HCT116 (cell line): ENCODE measurements around the gene EEFSEC. TPM values are rescaled to one million over a fixed set of nuclear protein-coding genes. Genes with fewer than 3 reads are reported as not detected.

Experiments
- ATAC-seq: fragments of 200-7000 bp; cut with Tn5 transposase; 2 replicates; pipeline ENCODE4 v1.9.1; 2020; ENCODE audit warnings: mild to moderate bottlenecking, moderate library complexity
- BruUV-seq: library from RNA; stranded (reverse); fragments of 400-500 nt; replicated peaks from 2 replicates; lab custom pipeline; 2021; lab: Mats Ljungman, UMichigan
- CTCF ChIA-PET: fragments of 300-600 bp; sonication (Branson Sonifier 250); formaldehyde crosslinking; loops from one replicate; lab custom pipeline; 2021; ENCODE audit warnings: antibody characterized with exemption; lab: Charles Lee
- POLR2A ChIA-PET: fragments of 300-600, 350-600 bp; sonication (Branson Sonifier 250); formaldehyde crosslinking; loops from one replicate; lab custom pipeline; 2021; ENCODE audit warnings: antibody characterized with exemption; lab: Charles Lee
- RAD21 ChIA-PET, 2 experiments: fragments of 300-600 bp; sonication (Branson Sonifier 250); formaldehyde crosslinking; loops; one replicate each; lab custom pipeline; 2023; ENCODE audit warnings: low total read pairs in 2 of 2; ENCODE audit not compliant: uncharacterized antibody in 2 of 2, unreplicated experiment in 2 of 2, low non-redundant PET in 1 of 2; lab: Charles Lee
- DNase-seq: peaks from one replicate; pipeline ENCODE4 v3.0.0-alpha.2; 2010; ENCODE audit warnings: low read depth, low spot score
- H2AFZ ChIP-seq: fragments of 200-600 bp; shearing (Covaris generic), sonication (generic); 2 replicates; pipeline ENCODE4 v1.6.1; 2017; ENCODE audit warnings: low read depth, mixed run types, mixed read lengths, antibody characterized with exemption, low read length; ENCODE audit not compliant: poor library complexity, severe bottlenecking
- H3K27ac ChIP-seq: 2 replicates; pipeline ENCODE4 v1.5.1; 2012; ENCODE audit warnings: low read depth, low read length
- H3K27me3 ChIP-seq: fragments of 200-600 bp; sonication (generic); 2 replicates; pipeline ENCODE4 v1.6.1; 2016; ENCODE audit warnings: mixed run types, low read length, mixed read lengths; ENCODE audit not compliant: insufficient read depth
- H3K36me3 ChIP-seq, 2 experiments: fragments of 200-500 bp in 1 of 2; fragments of 200-600 bp in 1 of 2; sonication (Bioruptor generic) in 1 of 2; sonication (generic) in 1 of 2; 2 replicates each; pipeline versions ENCODE4 v1.5.1 to v1.6.1; 2014 to 2016; ENCODE audit warnings: low read length in 2 of 2, inconsistent platforms in 1 of 2, mixed read lengths in 1 of 2, mixed run types in 1 of 2; ENCODE audit not compliant: insufficient read depth in 2 of 2, control insufficient read depth in 1 of 2
- H3K4me1 ChIP-seq, 2 experiments: fragments of 200-600 bp in 1 of 2; sonication (generic) in 1 of 2; 2 replicates each; pipeline versions ENCODE4 v1.5.1 to v1.6.1; 2012 to 2017; ENCODE audit warnings: low read length in 2 of 2, inconsistent platforms in 1 of 2, mild to moderate bottlenecking in 1 of 2, mixed read lengths in 1 of 2, mixed run types in 1 of 2, moderate library complexity in 1 of 2; ENCODE audit not compliant: insufficient read depth in 2 of 2, control insufficient read depth in 1 of 2
- H3K4me2 ChIP-seq: fragments of 200-600 bp; sonication (generic); 2 replicates; pipeline ENCODE4 v1.6.1; 2017; ENCODE audit warnings: mixed run types, low read length, mixed read lengths
- H3K4me3 ChIP-seq, 2 experiments: fragments of 200-600 bp in 1 of 2; sonication (generic) in 1 of 2; replicated peaks in 1 of 2; 2 replicates each; pipeline ENCODE4 v1.5.1; 2011 to 2016; ENCODE audit warnings: low read length in 2 of 2, control low read depth in 1 of 2, low read depth in 1 of 2, mild to moderate bottlenecking in 1 of 2, mixed read lengths in 1 of 2, mixed run types in 1 of 2
- H3K79me2 ChIP-seq: fragments of 200-600 bp; sonication (generic); 2 replicates; pipeline ENCODE4 v1.6.1; 2017; ENCODE audit warnings: mild to moderate bottlenecking, mixed run types, low read length, moderate library complexity, mixed read lengths; ENCODE audit not compliant: insufficient read depth
- H3K9ac ChIP-seq: fragments of 200-600 bp; sonication (generic); 2 replicates; pipeline ENCODE4 v1.6.1; 2016; ENCODE audit warnings: low read length, mixed read lengths
- H3K9me2 ChIP-seq: fragments of 200-600 bp; sonication (generic), shearing (Covaris generic); 2 replicates; pipeline ENCODE4 v1.6.1; 2017; ENCODE audit warnings: mixed run types, mild to moderate bottlenecking, moderate library complexity; ENCODE audit not compliant: insufficient read depth
- H3K9me3 ChIP-seq, 2 experiments: fragments of 200-500 bp in 1 of 2; fragments of 200-600 bp in 1 of 2; sonication (Bioruptor generic) in 1 of 2; sonication (generic) in 1 of 2; 2 replicates each; pipeline ENCODE4 v1.6.1; 2014 to 2017; ENCODE audit warnings: low read length in 2 of 2, mixed read lengths in 2 of 2, inconsistent platforms in 1 of 2, low read depth in 1 of 2, mild to moderate bottlenecking in 1 of 2, mixed run types in 1 of 2, moderate library complexity in 1 of 2; ENCODE audit not compliant: control insufficient read depth in 1 of 2, insufficient read depth in 1 of 2
- H4K20me1 ChIP-seq: fragments of 200-600 bp; sonication (generic), shearing (Covaris generic); 2 replicates; pipeline ENCODE4 v1.6.1; 2017; ENCODE audit warnings: mixed run types, mild to moderate bottlenecking, moderate library complexity; ENCODE audit not compliant: insufficient read depth
- CBX3 ChIP-seq: IDR thresholded peaks from 2 replicates; pipeline ENCODE4 v1.6.1; 2012; ENCODE audit warnings: low read depth
- CEBPB ChIP-seq: IDR thresholded peaks from 2 replicates; pipeline ENCODE4 v1.6.1; 2012; ENCODE audit warnings: low read depth
- EGR1 ChIP-seq: IDR thresholded peaks from 2 replicates; pipeline ENCODE4 v1.6.1; 2012; ENCODE audit warnings: low read depth
- ELF1 ChIP-seq: IDR thresholded peaks from 2 replicates; pipeline ENCODE4 v1.6.1; 2012; ENCODE audit warnings: low read depth, borderline replicate concordance
- EZH2phosphoT487 ChIP-seq: fragments of 200-600 bp; IDR thresholded peaks from 2 replicates; pipeline ENCODE4 v1.6.1; 2018; ENCODE audit warnings: antibody characterized with exemption, borderline replicate concordance
- FOSL1 ChIP-seq: IDR thresholded peaks from 2 replicates; pipeline ENCODE4 v1.6.1; 2012; ENCODE audit warnings: low read depth
- JUND ChIP-seq: IDR thresholded peaks from 2 replicates; pipeline ENCODE4 v1.6.1; 2012
- POLR2AphosphoS5 ChIP-seq: IDR thresholded peaks from 2 replicates; pipeline ENCODE4 v1.6.1; 2011; ENCODE audit warnings: mild to moderate bottlenecking, low read depth, low read length, moderate library complexity
- SIN3A ChIP-seq: IDR thresholded peaks from 2 replicates; pipeline ENCODE4 v1.6.1; 2012; ENCODE audit warnings: low read depth
- SP1 ChIP-seq: IDR thresholded peaks from 2 replicates; pipeline ENCODE4 v1.6.1; 2012; ENCODE audit warnings: low read depth
- SRF ChIP-seq: IDR thresholded peaks from 2 replicates; pipeline ENCODE4 v1.6.1; 2012; ENCODE audit warnings: low read depth
- TCF7L2 ChIP-seq: IDR thresholded peaks from 2 replicates; pipeline ENCODE4 v1.7.0; 2011; ENCODE audit warnings: borderline replicate concordance, inconsistent platforms; ENCODE audit not compliant: insufficient read depth, insufficient read length; ENCODE audit errors: extremely low read depth
- YY1 ChIP-seq: IDR thresholded peaks from 2 replicates; pipeline ENCODE4 v1.6.1; 2011; ENCODE audit warnings: low read length, low read depth, moderate library complexity, mild to moderate bottlenecking; ENCODE audit not compliant: insufficient replicate concordance; ENCODE audit errors: extremely low read depth
- ZFX ChIP-seq: fragments of 450-650 bp; IDR thresholded peaks from 2 replicates; pipeline ENCODE4 v1.6.1; 2017
- ZNF274 ChIP-seq: fragments of 200-500 bp; sonication (Bioruptor generic); IDR thresholded peaks from 2 replicates; pipeline ENCODE4 v1.6.1; 2014; ENCODE audit warnings: mild to moderate bottlenecking, low read depth, low read length, inconsistent platforms
- intact Hi-C: fragments of 100-400 bp; cut with micrococcal nuclease; formaldehyde crosslinking; loops from 2 replicates; pipeline ENCODE4 v1.10.0; 2022
- total RNA-seq: library from RNA; stranded (reverse); gene quantifications from one replicate; pipeline ENCODE4 v1.2.1, GENCODE V29; 2021; ENCODE audit not compliant: unreplicated experiment
- TF ChIP-seq, protein P1 (sequence below), 3 experiments: fragments of 200-600 bp in 1 of 3; sonication (generic) in 1 of 3; IDR thresholded peaks in 2 of 3; conservative IDR thresholded peaks in 1 of 3; 2 replicates each; pipeline ENCODE4 v1.5.1; 2012 to 2017; ENCODE audit warnings: low read depth in 2 of 3, low read length in 2 of 3, antibody characterized with exemption in 1 of 3, borderline replicate concordance in 1 of 3, control low read depth in 1 of 3, mild to moderate bottlenecking in 1 of 3, mixed read lengths in 1 of 3, mixed run types in 1 of 3, moderate library complexity in 1 of 3; ENCODE audit not compliant: insufficient read depth in 1 of 3
- TF ChIP-seq, protein P2 (sequence below): IDR thresholded peaks from 2 replicates; pipeline ENCODE4 v1.6.1; 2012
- TF ChIP-seq, protein P3 (sequence below): IDR thresholded peaks from 2 replicates; pipeline ENCODE4 v1.6.1; 2012

The EEFSEC gene
- total RNA-seq, 1 experiment from 2014 or later: 16.1 TPM

GRCh38 chr3:128160661-128161060 is 7.4 kb downstream of the EEFSEC start (continued):
- TF ChIP-seq SP1: no peak
- no peak for TF ChIP-seq ELF1
- no peak for TF ChIP-seq ZNF274
- no peak for TF ChIP-seq JUND
- no peak for TF ChIP-seq EGR1
- no peak for TF ChIP-seq FOSL1
- no peak for TF ChIP-seq POLR2AphosphoS5
- TF ChIP-seq, protein P1, sequence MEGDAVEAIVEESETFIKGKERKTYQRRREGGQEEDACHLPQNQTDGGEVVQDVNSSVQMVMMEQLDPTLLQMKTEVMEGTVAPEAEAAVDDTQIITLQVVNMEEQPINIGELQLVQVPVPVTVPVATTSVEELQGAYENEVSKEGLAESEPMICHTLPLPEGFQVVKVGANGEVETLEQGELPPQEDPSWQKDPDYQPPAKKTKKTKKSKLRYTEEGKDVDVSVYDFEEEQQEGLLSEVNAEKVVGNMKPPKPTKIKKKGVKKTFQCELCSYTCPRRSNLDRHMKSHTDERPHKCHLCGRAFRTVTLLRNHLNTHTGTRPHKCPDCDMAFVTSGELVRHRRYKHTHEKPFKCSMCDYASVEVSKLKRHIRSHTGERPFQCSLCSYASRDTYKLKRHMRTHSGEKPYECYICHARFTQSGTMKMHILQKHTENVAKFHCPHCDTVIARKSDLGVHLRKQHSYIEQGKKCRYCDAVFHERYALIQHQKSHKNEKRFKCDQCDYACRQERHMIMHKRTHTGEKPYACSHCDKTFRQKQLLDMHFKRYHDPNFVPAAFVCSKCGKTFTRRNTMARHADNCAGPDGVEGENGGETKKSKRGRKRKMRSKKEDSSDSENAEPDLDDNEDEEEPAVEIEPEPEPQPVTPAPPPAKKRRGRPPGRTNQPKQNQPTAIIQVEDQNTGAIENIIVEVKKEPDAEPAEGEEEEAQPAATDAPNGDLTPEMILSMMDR (IDR thresholded peaks at IDR 0.05 in 2 of 3, conservative IDR thresholded peaks at IDR 0.05 in 1 of 3; ENCODE audit: borderline replicate concordance in 1 of 3, insufficient read depth in 1 of 3, low read depth in 2 of 3, low read length in 2 of 3): no peak
- TF ChIP-seq SIN3A: no peak

DNA sequence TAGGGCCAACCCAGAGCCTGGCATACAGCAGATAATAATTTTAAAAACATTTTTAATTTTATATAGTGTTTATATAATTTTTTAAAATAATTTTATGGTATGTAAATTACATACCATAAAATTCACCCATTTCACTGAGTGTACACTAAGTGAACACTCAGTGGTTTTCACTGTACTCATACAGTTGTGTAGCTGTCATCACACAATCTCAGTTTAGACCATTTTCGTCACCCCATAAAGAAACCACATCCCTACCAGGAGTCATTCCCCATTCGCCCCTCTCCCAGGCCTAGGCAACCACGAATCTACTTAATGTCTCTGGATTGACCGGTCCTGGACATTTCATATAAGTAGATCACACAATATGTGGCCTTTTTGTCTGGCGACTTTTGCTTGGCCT is 10.2 kb downstream of the EEFSEC start:
- Histone ChIP-seq H4K20me1 (no peaks in the 10 kb centered on the region; the same call in 1 of the 2 replicates), H2AFZ (no peak overlapping the region), H3K9ac (no peak overlapping the region), H3K4me1 (no peaks in the 10 kb centered on the region), H3K9me2 (no peaks in the 10 kb centered on the region), H3K4me3 (no peak overlapping the region), H3K9me3 (no peaks in the 10 kb centered on the region), H3K79me2 (0 out of 2 replicates have a peak, but pooled peaks cover 10% of the 10 kb centered on the region), H3K36me3 (no peaks in the 10 kb centered on the region), H3K4me2 (no peak overlapping the region), H3K27me3 (no peaks in the 10 kb centered on the region), H3K27ac (no peak overlapping the region)
- BruUV-seq: no TSS peak
- POLR2A ChIA-PET: no interaction called here
- no peak for DNase-seq
- intact Hi-C loops: no loop called here
- TF ChIP-seq SRF: no peak
- no peak for TF ChIP-seq CBX3
- TF ChIP-seq SP1: no peak
- TF ChIP-seq TCF7L2: no peak
- TF ChIP-seq ZNF274: no peak
- no peak for TF ChIP-seq SIN3A
- no peak for TF ChIP-seq YY1
- TF ChIP-seq POLR2AphosphoS5: no peak
- TF ChIP-seq, protein P1 (IDR thresholded peaks at IDR 0.05 in 2 of 3, conservative IDR thresholded peaks at IDR 0.05 in 1 of 3; ENCODE audit: borderline replicate concordance in 1 of 3, insufficient read depth in 1 of 3, low read depth in 2 of 3, low read length in 2 of 3): no peak
- TF ChIP-seq, protein P2, sequence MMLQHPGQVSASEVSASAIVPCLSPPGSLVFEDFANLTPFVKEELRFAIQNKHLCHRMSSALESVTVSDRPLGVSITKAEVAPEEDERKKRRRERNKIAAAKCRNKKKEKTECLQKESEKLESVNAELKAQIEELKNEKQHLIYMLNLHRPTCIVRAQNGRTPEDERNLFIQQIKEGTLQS: no peak
- TF ChIP-seq, protein P3, sequence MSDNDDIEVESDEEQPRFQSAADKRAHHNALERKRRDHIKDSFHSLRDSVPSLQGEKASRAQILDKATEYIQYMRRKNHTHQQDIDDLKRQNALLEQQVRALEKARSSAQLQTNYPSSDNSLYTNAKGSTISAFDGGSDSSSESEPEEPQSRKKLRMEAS: no peak
- TF ChIP-seq CEBPB: no peak
- no peak for TF ChIP-seq EZH2phosphoT487
- no peak for TF ChIP-seq ZFX
- RAD21 ChIA-PET: no interaction called here
- no peak for ATAC-seq
- CTCF ChIA-PET: no interaction called here
